B cell (primary cell): ENCODE data around the gene STK24. TPM values are rescaled to one million over a fixed set of nuclear protein-coding genes. Genes with fewer than 3 reads are reported as not detected.

Experiments used
- ATAC-seq: fragments of 200-7000 bp; cut with Tn5 transposase; one replicate; pipeline ENCODE4 v1.10.0; 2021; ENCODE audit warnings: low read depth, mild to moderate bottlenecking, moderate number of reproducible peaks, moderate library complexity
- CTCF ChIA-PET: fragments of 350-600 bp; sonication (Branson Sonifier 250); formaldehyde crosslinking; loops from one replicate; lab custom pipeline; 2021; ENCODE audit warnings: antibody characterized with exemption, inconsistent platforms; lab: Charles Lee
- POLR2A ChIA-PET: fragments of 350-600 bp; sonication (Branson Sonifier 250); formaldehyde crosslinking; loops from one replicate; lab custom pipeline; 2021; ENCODE audit warnings: antibody characterized with exemption; lab: Charles Lee
- DNase-seq: peaks from one replicate; pipeline ENCODE4 v3.0.0; 2013
- H2AFZ ChIP-seq: 2 replicates; pipeline ENCODE4 v1.6.1; 2012; ENCODE audit warnings: mild to moderate bottlenecking, low read depth, low read length; ENCODE audit not compliant: insufficient read depth, poor library complexity, severe bottlenecking
- H3K27ac ChIP-seq, 2 donors: 1 replicate in 1 of 2; 2 replicates in 1 of 2; pipeline ENCODE4 v1.5.1; 2012 to 2013; ENCODE audit warnings: low read length in 2 of 2, mild to moderate bottlenecking in 2 of 2, moderate library complexity in 1 of 2
- H3K27me3 ChIP-seq, 4 experiments: fragments of 200-600 bp in 1 of 4; sonication (generic) in 1 of 4; replicated peaks in 1 of 4; 1 replicate in 2 of 4; 2 replicates in 2 of 4; pipeline versions ENCODE4 v1.6.1 to v1.7.0; 2013 to 2016; ENCODE audit warnings: low read length in 3 of 4, mild to moderate bottlenecking in 2 of 4, mixed read lengths in 1 of 4, moderate library complexity in 1 of 4; ENCODE audit not compliant: insufficient read depth in 4 of 4, control insufficient read depth in 3 of 4; ENCODE audit errors: control extremely low read depth in 1 of 4
- H3K36me3 ChIP-seq, 2 experiments: replicated peaks in 1 of 2; 1 replicate in 1 of 2; 2 replicates in 1 of 2; pipeline versions ENCODE4 v1.6.1 to v1.7.1; 2013; ENCODE audit warnings: low read length in 1 of 2; ENCODE audit not compliant: insufficient read depth in 2 of 2, control insufficient read depth in 1 of 2; ENCODE audit errors: control extremely low read depth in 1 of 2, extremely low read depth in 1 of 2
- H3K4me1 ChIP-seq, 2 donors: fragments of 200-600 bp in 1 of 2; sonication (generic) in 1 of 2; 1 replicate in 1 of 2; 2 replicates in 1 of 2; pipeline versions ENCODE4 v1.5.1 to v1.6.1; 2013 to 2017; ENCODE audit warnings: low read length in 2 of 2; ENCODE audit not compliant: control insufficient read depth in 2 of 2, insufficient read depth in 2 of 2
- H3K4me2 ChIP-seq: replicated peaks from 2 replicates; pipeline ENCODE3; 2012; ENCODE audit warnings: mild to moderate bottlenecking, low read depth, low read length; ENCODE audit not compliant: poor library complexity, severe bottlenecking
- H3K4me3 ChIP-seq, 5 experiments: fragments of 200-600 bp in 1 of 5; sonication (generic) in 1 of 5; 1 replicate in 3 of 5; 2 replicates in 2 of 5; pipeline versions ENCODE4 v1.5.1 to v1.7.0; 2011 to 2016; ENCODE audit warnings: low read length in 4 of 5, mild to moderate bottlenecking in 4 of 5, low read depth in 2 of 5, control low read depth in 1 of 5, moderate library complexity in 1 of 5; ENCODE audit not compliant: insufficient read depth in 1 of 5; ENCODE audit errors: control extremely low read depth in 1 of 5, extremely low read depth in 1 of 5
- H3K79me2 ChIP-seq: fragments of 200-600 bp; sonication (generic); one replicate; pipeline ENCODE4 v1.6.0; 2016; ENCODE audit warnings: low read length; ENCODE audit not compliant: control insufficient read depth, insufficient read depth
- H3K9ac ChIP-seq: fragments of 200-600 bp; sonication (generic); 2 replicates; pipeline ENCODE4 v1.6.1; 2017; ENCODE audit warnings: mild to moderate bottlenecking, low read length, moderate library complexity
- H3K9me3 ChIP-seq, 3 donors: one replicate each; pipeline versions ENCODE4 v1.6.1 to v1.7.1; 2013; ENCODE audit warnings: low read length in 2 of 3; ENCODE audit not compliant: control insufficient read depth in 2 of 3, insufficient read depth in 1 of 3; ENCODE audit errors: control extremely low read depth in 1 of 3
- H4K20me1 ChIP-seq: 2 replicates; pipeline ENCODE4 v1.6.0; 2012; ENCODE audit warnings: mild to moderate bottlenecking, low read length; ENCODE audit not compliant: insufficient read depth, control insufficient read depth, poor library complexity, severe bottlenecking
- H3K27ac Mint-ChIP-seq: one replicate; pipeline ENCODE4 v1.8.0; 2021; ENCODE audit warnings: mixed read lengths
- H3K27me3 Mint-ChIP-seq: one replicate; pipeline ENCODE4 v1.8.0; 2021; ENCODE audit warnings: mixed read lengths
- H3K4me1 Mint-ChIP-seq: one replicate; pipeline ENCODE4 v1.8.0; 2021; ENCODE audit warnings: mixed read lengths
- H3K4me3 Mint-ChIP-seq: one replicate; pipeline ENCODE4 v1.8.0; 2021; ENCODE audit warnings: mixed read lengths
- H3K9me3 Mint-ChIP-seq: one replicate; pipeline ENCODE4 v1.8.0; 2022; ENCODE audit warnings: mixed read lengths; ENCODE audit not compliant: insufficient read depth
- CTCF ChIP-seq: fragments of 200-600 bp; IDR thresholded peaks from one replicate; pipeline ENCODE4 v1.8.0; 2022; ENCODE audit warnings: antibody characterized with exemption, mild to moderate bottlenecking
- EZH2 ChIP-seq: IDR thresholded peaks from 2 replicates; pipeline ENCODE4 v1.6.1; 2012; ENCODE audit warnings: borderline replicate concordance, low read depth, mild to moderate bottlenecking, moderate library complexity, low read length; ENCODE audit not compliant: insufficient read depth, poor library complexity, severe bottlenecking
- WGBS: methylation state at CpG from one replicate; pipeline ENCODE4 v1.1.5; 2013; ENCODE audit warnings: missing lambda C conversion rate; ENCODE audit not compliant: insufficient coverage; 5-methylcytosine and 5-hydroxymethylcytosine counted together
- intact Hi-C: fragments of 100-400 bp; cut with micrococcal nuclease; formaldehyde crosslinking; loops from one replicate; pipeline ENCODE4 v1.10.0; 2022
- polyA plus RNA-seq: library from polyadenylated mRNA; depleted of rRNA; stranded (reverse); fragments of >200 nt; gene quantifications from 2 replicates; pipeline ENCODE4 v1.2.3, GENCODE V29; 2012
- total RNA-seq, 2 donors: library from RNA; stranded (reverse); fragments of 120-200 nt in 1 of 2; gene quantifications; 1 replicate in 1 of 2; 2 replicates in 1 of 2; pipeline versions ENCODE4 v1.2.3 to v1.2.4, GENCODE V29; 2013 to 2022

Gene STK24
- total and polyA plus RNA-seq, 2 donors (not counting 1 experiment from before 2014, with no cell fraction given): 47.2 to 117 TPM

GRCh38 chr13:98448642-98448928, 128.3 kb downstream of the STK24 start:
- POLR2A ChIA-PET: interaction anchor here (0.7 kb wide), 1 partner anchor 116 kb away, joined by 3 read pairs; no protein-coding TSS in a partner anchor
- H3K27ac Mint-ChIP-seq: no peak overlapping the region

More at GRCh38 chr13:98448642-98448928, 128.3 kb downstream of the STK24 start:
- Histone ChIP-seq H3K27ac (no peak overlapping the region), H3K4me3 (no peak overlapping the region), H3K79me2 (no peaks in the 10 kb centered on the region), H3K4me1 (peaks cover 9 to 12% of the 10 kb centered on the region in 2 donors), H3K36me3 (peaks cover 0 to 33% of the 10 kb centered on the region in 2 experiments), H2AFZ (no peak overlapping the region), H3K9ac (no peak overlapping the region), H4K20me1 (peaks cover 5% of the 10 kb centered on the region), H3K4me2 (no peak overlapping the region), H3K9me3 (no peaks in the 10 kb centered on the region), H3K27me3 (no peaks in the 10 kb centered on the region)
- Mint-ChIP-seq H3K4me1 (peaks cover 11% of the 10 kb centered on the region), H3K4me3 (no peak overlapping the region), H3K27me3 (no peaks in the 10 kb centered on the region), H3K9me3 (no peaks in the 10 kb centered on the region)
- TF ChIP-seq EZH2 (no peak), CTCF (no peak)
- no CpG with 5 or more reads among the region's 5 CpGs for WGBS
- intact Hi-C loops: loop anchor here (10.0 kb wide), 1 partner anchor 126 kb away; the partner anchor contains the start of gene STK24
- DNase-seq: no peak
- CTCF ChIA-PET: interaction anchor here (0.9 to 8.6 kb wide), 4 partner anchors 18 to 384 kb away, joined by 3 to 268 read pairs (median 3); no protein-coding TSS in a partner anchor
- ATAC-seq: no peak
